ENCODE measurements around the gene TIGAR. TPM values are rescaled to one million over a fixed set of nuclear protein-coding genes. Genes with fewer than 3 reads are reported as not detected.

TIGAR gene
- total RNA-seq, 1 experiment from 2014 or later: 27.5 TPM

GRCh38 chr12:4312251-4312650 lies 8.8 kb upstream of the TIGAR start:
- no peak overlapping the region for H2BK5ac ChIP-seq (ENCODE audit: insufficient read length, low read length)
- no peak overlapping the region for H3K18ac ChIP-seq (ENCODE audit: insufficient read length, low read depth, low read length)
- no peak overlapping the region for H3K56ac ChIP-seq (ENCODE audit: insufficient read length, low read depth, low read length)
- no peaks in the 10 kb centered on the region for H3K4me1 ChIP-seq (ENCODE audit: insufficient read depth, low read length)
- H3K27me3 ChIP-seq (ENCODE audit: insufficient read depth, low read length): no peaks in the 10 kb centered on the region
- no peak overlapping the region for H2BK12ac ChIP-seq (ENCODE audit: insufficient read length, low read depth, low read length)
- no peaks in the 10 kb centered on the region for H3K23me2 ChIP-seq (ENCODE audit: insufficient read length, low read depth, low read length, poor library complexity, severe bottlenecking)
- no peak overlapping the region for H4K8ac ChIP-seq (replicated peaks; ENCODE audit: insufficient read length, low read depth, low read length)
- Mint-ChIP-seq H3K4me1 (peaks cover 13 to 17% of the 10 kb centered on the region in 2 experiments), H3K9me3 (no peaks in the 10 kb centered on the region), H3K27me3 (ENCODE audit: low read depth) (no peaks in the 10 kb centered on the region), H3K36me3 (ENCODE audit: insufficient read depth in 1 of 3, low read depth in 3 of 3) (peaks cover 0 to 3% (median 2%) of the 10 kb centered on the region in 3 experiments; a peak in 4 of 7 replicates), H3K27ac (no peak overlapping the region), H3K4me3 (no peak overlapping the region)
- H3K4me2 ChIP-seq (ENCODE audit: insufficient read depth, insufficient read length, low read length): no peak overlapping the region
- no peak overlapping the region for H3K9ac ChIP-seq (ENCODE audit: extremely low read depth, insufficient read length, low read length)
- H3K27ac ChIP-seq (ENCODE audit: insufficient read length, low read depth, low read length): no peak overlapping the region
- no peak overlapping the region for H2BK20ac ChIP-seq (ENCODE audit: low read depth, low read length, poor library complexity, severe bottlenecking)
- H3K79me1 ChIP-seq (ENCODE audit: insufficient read depth, low read depth, low read length, poor library complexity, severe bottlenecking): no peaks in the 10 kb centered on the region
- H3K9me3 ChIP-seq (ENCODE audit: control insufficient read depth, low read depth, low read length): no peaks in the 10 kb centered on the region
- H3K14ac ChIP-seq (ENCODE audit: insufficient read depth, low read length): no peak overlapping the region
- H2AFZ ChIP-seq (ENCODE audit: low read length): no peak overlapping the region
- no peak overlapping the region for H3K4ac ChIP-seq (ENCODE audit: low read depth, low read length)
- DNase-seq: no peak
- H2BK120ac ChIP-seq (ENCODE audit: low read depth, low read length, poor library complexity, severe bottlenecking): no peak overlapping the region
- H3T11ph ChIP-seq (ENCODE audit: low read length): no peak overlapping the region
- no CpG with 5 or more reads among the region's 2 CpGs for WGBS (ENCODE audit: extremely low coverage, insufficient read length, low lambda C conversion rate)
- no peaks in the 10 kb centered on the region for H3K79me2 ChIP-seq (ENCODE audit: insufficient read depth, low read length)
- H2AK5ac ChIP-seq (ENCODE audit: insufficient read length, low read length): no peak overlapping the region
- H2BK15ac ChIP-seq (ENCODE audit: low read depth, low read length): no peak overlapping the region
- H4K20me1 ChIP-seq (ENCODE audit: control insufficient read depth, insufficient read depth, insufficient read length): no peaks in the 10 kb centered on the region
- H4K91ac ChIP-seq (ENCODE audit: insufficient read length, low read depth, low read length): no peak overlapping the region
- TF ChIP-seq, protein P1, sequence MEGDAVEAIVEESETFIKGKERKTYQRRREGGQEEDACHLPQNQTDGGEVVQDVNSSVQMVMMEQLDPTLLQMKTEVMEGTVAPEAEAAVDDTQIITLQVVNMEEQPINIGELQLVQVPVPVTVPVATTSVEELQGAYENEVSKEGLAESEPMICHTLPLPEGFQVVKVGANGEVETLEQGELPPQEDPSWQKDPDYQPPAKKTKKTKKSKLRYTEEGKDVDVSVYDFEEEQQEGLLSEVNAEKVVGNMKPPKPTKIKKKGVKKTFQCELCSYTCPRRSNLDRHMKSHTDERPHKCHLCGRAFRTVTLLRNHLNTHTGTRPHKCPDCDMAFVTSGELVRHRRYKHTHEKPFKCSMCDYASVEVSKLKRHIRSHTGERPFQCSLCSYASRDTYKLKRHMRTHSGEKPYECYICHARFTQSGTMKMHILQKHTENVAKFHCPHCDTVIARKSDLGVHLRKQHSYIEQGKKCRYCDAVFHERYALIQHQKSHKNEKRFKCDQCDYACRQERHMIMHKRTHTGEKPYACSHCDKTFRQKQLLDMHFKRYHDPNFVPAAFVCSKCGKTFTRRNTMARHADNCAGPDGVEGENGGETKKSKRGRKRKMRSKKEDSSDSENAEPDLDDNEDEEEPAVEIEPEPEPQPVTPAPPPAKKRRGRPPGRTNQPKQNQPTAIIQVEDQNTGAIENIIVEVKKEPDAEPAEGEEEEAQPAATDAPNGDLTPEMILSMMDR (conservative IDR thresholded peaks at IDR 0.05): no peak
- no peak overlapping the region for H3K23ac ChIP-seq (ENCODE audit: insufficient read length, low read depth, low read length)
- H4K5ac ChIP-seq (ENCODE audit: insufficient read length, low read depth, low read length): no peak overlapping the region
